ENCODE measurements around the gene PLEKHM3. TPM values are rescaled to one million over a fixed set of nuclear protein-coding genes. Genes with fewer than 3 reads are reported as not detected.

Gene PLEKHM3
- total RNA-seq, 6 experiments from 2014 or later, result 6.4 to 8.2 (median 7.2) TPM

GRCh38 chr2:208010506-208010905 lies 14.8 kb downstream of the PLEKHM3 start:
- Mint-ChIP-seq H3K4me1 (ENCODE audit: low read depth) (peaks cover 43% of the 10 kb centered on the region), H3K9me3 (no peaks in the 10 kb centered on the region), H3K27ac (no peak overlapping the region), H3K27me3 (ENCODE audit: insufficient read depth) (peaks cover 2% of the 10 kb centered on the region), H3K36me3 (ENCODE audit: low read depth) (no peaks in the 10 kb centered on the region), H3K4me3 (no peak overlapping the region)
- DNase-seq, result no peak
- no peak for TF ChIP-seq CTCF (IDR thresholded peaks at IDR 0.05)

GRCh38 chr2:208006833-208007232 lies 18.5 kb downstream of the PLEKHM3 start:
- H3K27ac Mint-ChIP-seq, result peak overlapping the region; percentile 29; the same call in 1 of the 2 replicates
- peaks cover 2% of the 10 kb centered on the region for H3K27me3 Mint-ChIP-seq (ENCODE audit: insufficient read depth)
- H3K9me3 Mint-ChIP-seq, result no peaks in the 10 kb centered on the region
- TF ChIP-seq CTCF (IDR thresholded peaks at IDR 0.05), result no peak
- peak; percentile 60 for DNase-seq
- peak overlapping the region; percentile 0; the same call in 1 of the 2 replicates for H3K4me3 Mint-ChIP-seq
- H3K4me1 Mint-ChIP-seq (ENCODE audit: low read depth), result peaks cover 20% of the 10 kb centered on the region
- no peaks in the 10 kb centered on the region for H3K36me3 Mint-ChIP-seq (ENCODE audit: low read depth)

- no peak for TF ChIP-seq CTCF (IDR thresholded peaks at IDR 0.05)
- no peaks in the 10 kb centered on the region for H3K9me3 Mint-ChIP-seq
- H3K4me3 Mint-ChIP-seq, result peak overlapping the region; percentile 0; the same call in 1 of the 2 replicates
- H3K27ac Mint-ChIP-seq, result no peak overlapping the region; the same call in 1 of the 2 replicates
- DNase-seq, result no peak
- no peaks in the 10 kb centered on the region for H3K36me3 Mint-ChIP-seq (ENCODE audit: low read depth)
- peaks cover 2% of the 10 kb centered on the region for H3K27me3 Mint-ChIP-seq (ENCODE audit: insufficient read depth)
- peaks cover 20% of the 10 kb centered on the region for H3K4me1 Mint-ChIP-seq (ENCODE audit: low read depth)
Observed at GRCh38 chr2:208006337-208006736, 19.0 kb downstream of the PLEKHM3 start.

GRCh38 chr2:208001924-208002323 lies 23.4 kb downstream of the PLEKHM3 start:
- H3K27me3 Mint-ChIP-seq (ENCODE audit: insufficient read depth), result no peaks in the 10 kb centered on the region; the same call in 1 of the 2 replicates
- no peak for DNase-seq
- H3K9me3 Mint-ChIP-seq, result no peaks in the 10 kb centered on the region
- H3K27ac Mint-ChIP-seq, result no peak overlapping the region
- TF ChIP-seq CTCF (IDR thresholded peaks at IDR 0.05), result no peak
- H3K36me3 Mint-ChIP-seq (ENCODE audit: low read depth), result peaks cover 11% of the 10 kb centered on the region
- peaks cover 33% of the 10 kb centered on the region for H3K4me1 Mint-ChIP-seq (ENCODE audit: low read depth)
- H3K4me3 Mint-ChIP-seq, result no peak overlapping the region

- H3K36me3 Mint-ChIP-seq (ENCODE audit: low read depth), result peaks cover 11% of the 10 kb centered on the region
- TF ChIP-seq CTCF (IDR thresholded peaks at IDR 0.05), result no peak
- H3K4me3 Mint-ChIP-seq, result no peak overlapping the region
- no peak overlapping the region for H3K27ac Mint-ChIP-seq
- DNase-seq, result no peak
- peaks cover 30% of the 10 kb centered on the region for H3K4me1 Mint-ChIP-seq (ENCODE audit: low read depth)
- H3K27me3 Mint-ChIP-seq (ENCODE audit: insufficient read depth), result no peaks in the 10 kb centered on the region; the same call in 1 of the 2 replicates
- H3K9me3 Mint-ChIP-seq, result no peaks in the 10 kb centered on the region
Observed at GRCh38 chr2:208000701-208001395, 24.5 kb downstream of the PLEKHM3 start.
